Activated CD8-positive, alpha-beta memory T cell treated with anti-CD3 and anti-CD28 coated beads, Interleukin-2, amount 50 U/mL, for 4 hours (primary cell): Measurements from ENCODE around the gene CES1.
"Not testable (repeated sequence)": the region's sequence is repeated elsewhere in the genome, so short reads cannot be mapped to it uniquely, and the experiment has no call there.

Experiments
- DNase-seq: peaks from one replicate; pipeline ENCODE4 v3.0.0-alpha.2; 2020

CES1 gene

DNA sequence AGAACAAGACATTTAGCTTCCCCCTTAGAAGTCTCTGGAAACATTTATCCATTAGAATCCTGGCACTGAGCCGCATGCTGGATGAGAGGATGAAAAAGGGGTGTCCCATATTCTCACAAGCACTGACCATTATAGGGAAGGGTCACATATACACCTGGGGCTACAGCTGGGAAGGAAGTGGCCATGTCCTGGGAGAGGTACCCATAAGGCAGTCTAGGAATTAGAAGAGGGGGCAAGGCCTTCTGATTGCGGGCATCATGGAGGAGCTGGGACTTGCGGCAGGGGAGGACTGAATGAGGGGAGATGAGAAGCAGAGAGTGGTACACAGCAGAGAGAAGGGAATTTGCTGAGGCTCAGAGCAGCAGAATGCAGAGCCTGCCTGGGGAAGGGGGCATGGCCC, 3.7 kb downstream of the CES1 start:
- not testable (repeated sequence) for DNase-seq

DNA sequence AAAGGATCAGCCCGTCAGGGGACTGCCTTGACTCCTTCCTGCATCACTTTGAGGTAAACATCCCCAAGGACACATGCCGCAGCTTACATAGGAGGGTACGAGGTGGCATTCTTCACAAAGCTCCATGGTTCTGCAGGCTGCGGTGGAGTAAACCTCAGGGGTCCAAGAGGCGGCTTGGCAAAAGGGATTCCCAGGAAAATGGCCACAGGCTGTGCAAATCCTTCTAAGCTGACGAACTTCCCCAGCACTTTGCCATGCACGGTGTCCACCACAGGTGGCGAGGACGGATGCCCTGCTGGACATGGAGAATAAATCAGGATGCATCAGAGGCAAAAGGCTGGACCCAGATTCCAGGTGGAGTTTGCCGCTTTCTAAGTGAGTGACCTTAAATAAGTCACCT, 4.2 kb downstream of the CES1 start:
- DNase-seq = no peak

DNA sequence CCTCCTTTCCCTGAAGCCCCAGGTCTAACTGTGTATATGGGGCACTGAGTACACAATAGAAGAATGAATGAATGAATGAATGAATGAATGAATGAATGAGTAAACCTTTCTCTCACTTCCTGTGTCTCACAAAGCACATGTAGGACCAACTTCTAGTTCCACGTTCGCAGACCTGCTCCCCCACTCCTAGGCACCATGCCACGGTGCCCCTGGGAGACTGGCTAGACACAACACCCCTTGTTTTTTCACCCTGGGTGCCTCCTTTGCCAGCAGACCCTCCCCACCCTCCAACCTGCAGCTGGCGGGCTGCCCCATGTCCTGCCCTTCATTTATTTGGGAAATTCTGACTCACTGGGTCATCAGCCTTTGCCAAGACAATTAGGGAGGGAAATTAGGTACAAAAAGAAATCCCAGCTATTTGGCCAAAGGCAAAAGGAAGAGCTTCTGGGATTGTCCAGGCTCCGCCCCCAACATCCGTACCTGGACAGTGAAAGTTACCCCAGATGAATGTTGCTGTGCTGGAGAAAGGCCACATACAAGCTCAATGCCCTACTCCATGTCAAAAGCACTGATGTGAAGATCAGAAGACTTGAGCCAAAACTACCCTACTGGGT, 7.7 kb downstream of the CES1 start:
- DNase-seq = no peak

DNA sequence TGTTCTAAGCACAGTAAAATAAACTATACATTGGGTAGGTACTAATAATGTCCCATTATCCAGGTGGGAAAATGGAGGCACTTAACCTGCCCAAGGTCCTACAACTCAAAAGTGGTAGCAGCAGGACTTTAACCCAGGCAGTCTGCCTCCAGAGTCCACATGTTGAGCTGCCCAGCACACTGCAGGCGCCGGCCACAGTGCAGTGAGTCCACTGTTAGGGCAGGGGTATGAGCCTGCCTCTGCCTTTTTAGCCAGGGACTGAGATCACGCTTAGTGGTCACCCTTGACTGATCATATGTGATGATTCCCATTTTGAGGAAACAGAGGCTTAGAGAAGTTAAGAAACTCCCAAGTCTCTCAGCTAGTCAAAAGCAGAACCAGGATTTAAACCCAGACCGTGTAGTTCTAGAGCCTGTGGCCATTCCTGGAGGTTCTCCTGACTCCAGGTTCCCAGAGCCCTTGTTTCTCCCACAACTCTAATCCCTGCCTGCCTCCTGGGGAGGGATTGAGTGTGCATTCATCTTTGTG, 8.4 kb downstream of the CES1 start:
- no peak for DNase-seq

DNA sequence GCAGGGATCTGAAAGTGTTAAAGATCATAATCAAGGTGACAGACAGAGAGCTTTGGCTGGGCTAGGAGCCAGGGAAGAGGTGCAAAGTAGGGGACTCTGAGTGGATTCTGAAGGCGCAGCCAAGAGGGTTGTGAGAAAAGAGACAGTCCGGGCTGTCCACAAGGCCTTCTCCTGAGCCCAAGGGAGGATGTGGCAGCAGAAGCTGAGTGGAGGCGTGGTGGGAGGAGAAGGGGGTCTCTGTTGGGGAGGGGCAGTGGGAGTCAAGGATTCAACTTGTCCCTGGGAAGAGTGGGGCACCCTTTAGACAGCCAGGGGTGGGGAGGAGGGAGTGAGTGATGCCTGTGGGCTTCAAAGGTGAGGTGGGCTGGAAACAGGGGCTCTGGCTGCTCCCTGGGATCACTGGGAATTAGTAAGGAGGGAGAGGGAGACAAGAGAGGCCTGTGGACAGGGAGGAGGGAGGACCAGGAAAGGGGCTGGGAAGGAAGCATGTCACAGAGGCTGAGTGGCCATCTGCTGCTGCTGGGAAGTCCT, 10.6 kb downstream of the CES1 start:
- no peak for DNase-seq

DNA sequence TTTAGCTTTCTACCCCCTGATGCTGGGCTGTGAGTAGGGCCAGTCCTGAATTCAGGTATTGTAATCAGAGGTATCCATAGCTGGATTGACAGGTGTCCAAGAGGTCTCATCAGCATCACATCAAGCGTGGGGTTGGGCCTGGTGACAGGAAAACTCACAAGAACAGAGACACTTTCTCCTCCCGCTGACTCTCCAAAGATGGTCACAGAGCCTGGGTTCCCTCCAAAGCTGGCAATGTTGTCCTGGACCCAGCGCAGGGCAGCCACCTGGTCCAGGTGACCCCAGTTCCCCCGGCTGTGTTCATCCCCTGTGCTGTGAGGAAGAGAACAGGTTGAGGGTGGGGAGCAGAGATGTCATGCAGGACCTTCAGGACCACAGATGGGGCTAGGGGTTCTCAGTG, 11.7 kb downstream of the CES1 start:
- DNase-seq = no peak

DNA sequence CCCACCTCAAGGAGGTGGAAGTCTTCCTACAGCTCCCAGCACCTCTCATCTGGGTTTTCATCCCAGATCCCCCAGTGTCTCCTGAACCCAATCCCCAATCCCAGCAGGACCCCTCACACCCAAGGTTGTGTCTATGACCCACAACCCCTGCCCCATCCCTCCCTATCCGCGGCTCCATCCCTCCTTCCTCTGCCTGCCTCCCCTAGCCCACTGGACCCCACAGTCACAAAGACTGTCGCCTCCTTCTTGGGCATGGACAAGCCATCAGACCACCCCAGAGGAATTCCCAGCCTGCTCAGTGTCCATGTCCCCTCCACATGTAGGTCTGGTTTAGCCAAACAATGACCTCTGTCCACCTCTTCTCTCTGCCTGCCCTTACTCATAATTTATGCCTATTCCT, 12.3 kb downstream of the CES1 start:
- no peak for DNase-seq

DNA sequence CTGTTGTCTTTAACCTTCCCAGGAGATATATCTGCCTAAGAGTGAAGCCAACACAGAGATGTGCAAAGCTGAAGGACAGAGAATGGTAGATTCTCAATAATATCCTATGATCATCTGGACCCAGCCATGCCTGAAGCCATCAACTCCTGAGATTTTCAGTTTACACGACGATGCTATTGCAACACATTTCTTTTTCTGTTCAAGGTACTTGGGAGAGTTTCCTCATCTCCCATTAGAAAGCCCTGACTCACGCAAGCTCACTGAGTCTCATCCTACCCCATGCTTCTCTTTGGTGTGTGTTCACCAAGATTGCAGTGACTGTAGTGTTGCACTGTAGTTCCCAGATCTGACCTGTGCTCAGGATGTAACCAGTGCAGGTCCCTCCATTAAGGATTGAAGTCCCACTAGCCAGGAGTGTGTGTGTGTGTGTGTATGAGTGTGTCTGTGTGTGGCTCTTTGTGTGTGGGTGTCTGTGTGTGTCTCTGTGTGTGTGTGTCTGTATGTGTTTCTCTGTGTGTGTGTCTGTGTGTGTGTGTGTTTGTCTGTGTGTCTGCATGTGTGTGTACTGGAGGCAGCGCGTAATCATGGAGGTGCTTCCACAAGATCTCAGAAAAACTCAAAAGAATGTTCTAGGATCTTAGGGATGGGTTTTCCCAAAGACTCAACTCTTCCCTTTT, 15.5 kb downstream of the CES1 start:
- no peak for DNase-seq

DNA sequence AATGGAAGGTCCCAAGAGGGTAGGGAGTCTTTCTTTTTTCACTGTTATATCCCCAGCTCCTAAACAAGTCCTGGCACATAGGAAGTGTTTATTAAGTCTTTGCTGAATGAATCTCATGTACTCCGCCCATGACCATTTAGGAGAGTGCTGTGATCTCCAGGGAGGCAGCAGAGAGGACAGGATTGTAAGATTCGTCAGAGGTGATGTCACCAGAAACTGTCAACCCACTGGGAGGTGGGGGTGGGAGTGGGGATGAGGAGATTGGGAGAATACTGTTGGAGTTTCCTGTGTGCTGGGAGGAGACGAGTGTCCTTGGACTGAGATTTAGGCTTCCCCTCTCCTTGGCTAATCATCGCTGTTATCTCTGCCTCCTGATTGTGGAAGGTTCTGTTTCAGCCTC, 16.7 kb downstream of the CES1 start:
- DNase-seq = not testable (repeated sequence)

DNA sequence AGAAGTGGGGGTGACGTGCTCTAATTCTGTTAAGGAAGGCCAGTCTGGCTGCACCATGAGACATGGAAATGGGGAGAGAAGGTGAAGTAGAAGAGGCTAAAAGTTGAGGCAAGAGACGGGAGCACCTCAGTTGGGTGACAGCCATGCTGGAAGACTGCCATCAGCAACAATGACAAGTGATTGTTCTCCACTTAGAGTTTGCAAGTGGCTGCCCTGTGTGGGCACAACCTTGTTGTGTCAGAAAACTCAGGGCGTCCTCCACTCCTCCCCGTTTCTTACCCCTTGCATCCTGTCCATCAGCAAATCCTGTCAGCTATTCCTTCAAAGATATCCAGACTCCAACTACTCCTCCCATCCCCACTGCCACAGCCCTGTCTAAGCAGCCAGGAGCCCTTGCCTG, 17.6 kb downstream of the CES1 start:
- no peak for DNase-seq

DNA sequence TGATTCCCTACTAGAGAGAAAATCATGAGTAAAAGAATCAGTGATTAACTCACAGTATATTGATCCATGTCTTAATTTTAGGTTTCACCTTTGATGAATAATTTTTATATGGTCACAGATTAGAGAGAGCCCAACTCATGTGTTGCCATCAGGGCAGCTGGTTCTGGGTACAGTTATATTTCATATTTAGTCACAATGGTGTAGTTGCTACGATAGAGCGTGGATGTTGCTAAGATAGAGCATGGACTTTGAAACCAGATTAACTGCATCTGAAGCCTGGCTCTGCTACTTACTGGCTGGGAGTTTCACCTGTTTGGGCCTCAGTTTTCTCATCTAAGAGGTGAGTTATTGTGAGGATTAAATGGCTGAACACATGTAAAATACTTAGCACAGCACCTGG, 18.7 kb downstream of the CES1 start:
- DNase-seq = not testable (repeated sequence)

DNA sequence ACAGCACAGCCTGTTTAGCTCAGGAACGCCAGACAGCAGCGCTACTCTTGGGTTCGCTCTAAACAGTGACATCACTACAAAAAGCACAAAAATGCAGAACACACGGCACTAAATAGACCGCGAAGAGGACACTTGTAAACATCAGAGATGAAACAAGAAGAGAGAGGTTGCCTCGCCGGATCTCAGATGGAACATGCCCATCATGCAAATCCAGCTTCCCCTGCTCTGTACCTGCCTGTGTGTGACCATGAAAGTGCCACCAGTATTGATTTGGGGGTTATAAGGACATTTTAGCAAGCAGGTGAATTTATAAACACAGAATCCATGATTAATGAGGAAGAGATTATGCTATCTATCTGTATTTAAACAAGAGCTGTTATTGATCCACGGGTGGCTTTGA, 19.2 kb downstream of the CES1 start:
- DNase-seq = not testable (repeated sequence)

DNA sequence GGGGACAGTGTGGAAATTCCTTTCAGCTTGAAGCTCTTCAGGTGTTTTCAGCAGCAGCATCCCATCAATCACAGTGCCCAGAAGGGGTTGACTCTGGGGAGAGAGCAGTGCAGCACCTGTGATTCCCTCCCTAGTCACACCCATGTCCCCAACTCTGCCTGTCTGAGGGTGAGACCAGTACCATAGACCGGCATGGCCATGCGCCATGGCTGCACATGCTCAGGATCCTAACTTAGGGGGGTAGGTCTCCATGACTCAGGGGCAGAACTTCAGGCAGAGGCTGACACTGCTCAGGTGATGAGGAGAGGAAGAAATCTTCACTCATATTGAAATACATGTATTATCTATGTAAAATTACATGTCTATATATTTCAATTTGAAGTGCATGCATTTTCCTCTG, 19.9 kb downstream of the CES1 start:
- DNase-seq = no peak

DNA sequence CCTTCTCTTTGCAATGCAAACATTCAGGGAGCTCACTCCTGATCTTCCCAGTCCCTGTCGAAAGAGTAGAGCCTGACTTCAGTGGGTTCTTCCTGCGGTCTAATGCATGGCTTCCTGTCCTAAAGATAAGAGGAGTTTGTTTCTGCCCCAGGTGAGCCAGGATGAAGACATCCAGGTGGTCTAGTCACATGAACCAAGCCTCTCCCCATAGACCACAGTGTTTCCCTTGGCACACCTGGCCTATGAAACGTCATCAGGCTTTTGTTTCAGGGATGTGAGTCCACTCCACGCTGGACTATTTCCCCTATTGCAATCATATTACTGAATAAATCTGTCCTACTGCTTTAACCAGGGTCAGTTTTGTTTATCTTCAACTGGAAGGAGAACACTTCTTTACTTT, 21.1 kb downstream of the CES1 start:
- no peak for DNase-seq

DNA sequence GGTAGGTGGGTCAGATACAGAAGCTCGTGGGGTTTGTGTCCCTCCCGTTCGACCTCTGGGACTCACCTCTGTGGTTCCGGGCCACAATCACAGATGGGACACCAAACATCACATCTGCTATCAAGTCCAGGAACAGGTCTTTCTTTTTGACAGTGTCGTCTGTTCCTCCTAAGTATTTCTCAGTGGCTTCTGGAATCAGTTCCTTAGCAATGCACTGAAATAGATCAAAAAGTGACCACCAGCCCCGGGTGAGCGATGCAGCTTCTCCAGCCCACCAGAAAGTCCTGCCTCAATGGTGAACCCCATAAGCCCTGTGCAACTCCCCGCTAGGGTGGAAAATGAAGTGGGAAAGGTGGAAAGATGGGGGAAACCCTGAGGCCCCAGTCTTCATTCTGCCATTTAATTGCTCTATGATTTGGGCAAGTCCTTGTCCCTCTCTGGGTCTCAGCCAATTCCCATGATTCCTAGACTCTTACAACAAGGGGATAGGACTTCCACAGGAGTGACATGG, 22.4 kb downstream of the CES1 start:
- DNase-seq = no peak

DNA sequence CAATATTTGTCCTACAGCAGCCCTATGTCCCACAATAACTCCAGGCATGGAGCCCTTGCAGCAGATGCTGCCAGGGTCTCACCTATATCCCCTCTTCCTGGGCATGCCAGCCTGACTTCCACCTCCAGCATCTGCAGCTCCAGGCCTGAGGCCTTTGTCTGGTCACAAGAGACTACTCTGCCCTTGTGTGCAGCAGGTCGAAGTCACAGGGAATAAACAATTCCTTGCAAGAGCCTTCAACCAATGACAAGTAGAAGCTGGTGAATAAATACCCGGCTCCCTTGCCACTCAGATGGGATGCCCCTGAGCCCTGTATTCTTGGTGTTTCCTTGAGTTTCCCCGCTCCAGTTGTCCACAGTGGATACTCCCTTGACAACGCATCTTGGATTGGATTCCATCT, 23.0 kb downstream of the CES1 start:
- no peak for DNase-seq

DNA sequence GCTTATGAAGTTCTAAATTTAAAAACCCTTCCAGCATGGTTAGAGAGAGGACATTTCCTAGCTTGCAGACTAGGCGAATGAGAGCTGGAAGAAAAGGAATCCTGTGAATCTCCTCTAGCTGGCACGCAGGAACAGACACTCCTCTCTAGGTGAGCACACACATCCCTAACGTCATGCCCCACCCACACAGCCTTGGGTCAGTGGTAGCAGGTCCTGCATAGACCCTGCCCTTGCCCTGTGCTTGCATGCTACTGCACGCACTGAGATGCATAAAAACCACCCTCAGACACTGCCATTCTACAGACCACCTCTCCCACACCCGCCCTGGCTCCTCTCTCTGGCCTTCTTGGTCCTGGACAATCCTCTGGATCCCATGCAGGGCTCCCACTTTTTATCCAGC, 23.5 kb downstream of the CES1 start:
- no peak for DNase-seq

DNA sequence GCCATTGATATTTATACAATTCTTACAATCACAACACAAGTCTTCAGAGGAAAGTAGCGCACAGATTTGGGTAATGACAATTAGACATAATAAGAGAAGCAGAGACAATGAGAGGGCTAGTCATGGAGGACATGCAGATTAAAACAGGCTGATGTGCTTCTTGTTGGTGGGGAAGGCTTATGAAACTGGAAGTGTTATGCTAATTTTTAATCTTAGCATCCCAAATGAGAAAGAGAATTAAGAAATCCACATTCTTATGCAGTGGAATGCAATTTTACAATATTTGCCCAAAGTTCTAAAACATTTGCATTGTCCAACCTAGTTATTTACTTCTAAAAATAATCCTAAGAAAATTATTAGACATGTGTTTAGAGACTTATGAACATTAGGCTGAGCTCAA, 24.6 kb downstream of the CES1 start:
- not testable (repeated sequence) for DNase-seq

DNA sequence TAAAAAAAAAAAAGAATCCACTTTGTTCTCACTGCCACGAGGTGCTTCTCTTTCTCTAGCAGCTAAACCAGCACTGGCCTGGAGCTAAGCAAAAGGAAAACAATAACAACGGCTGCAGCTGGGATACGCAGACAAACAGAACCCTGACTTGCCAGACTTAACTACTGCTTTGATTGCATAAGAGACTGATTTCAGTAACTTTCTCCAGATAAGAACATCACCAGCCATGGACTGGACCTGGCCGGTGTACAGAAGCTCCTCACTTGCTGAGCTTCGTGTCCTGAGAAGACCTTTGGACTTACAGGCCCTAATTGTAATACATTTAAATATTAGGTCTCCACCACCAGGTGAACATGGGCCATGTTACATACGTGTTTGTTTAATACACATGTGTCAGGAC, 27.8 kb downstream of the CES1 start:
- DNase-seq = not testable (repeated sequence)

DNA sequence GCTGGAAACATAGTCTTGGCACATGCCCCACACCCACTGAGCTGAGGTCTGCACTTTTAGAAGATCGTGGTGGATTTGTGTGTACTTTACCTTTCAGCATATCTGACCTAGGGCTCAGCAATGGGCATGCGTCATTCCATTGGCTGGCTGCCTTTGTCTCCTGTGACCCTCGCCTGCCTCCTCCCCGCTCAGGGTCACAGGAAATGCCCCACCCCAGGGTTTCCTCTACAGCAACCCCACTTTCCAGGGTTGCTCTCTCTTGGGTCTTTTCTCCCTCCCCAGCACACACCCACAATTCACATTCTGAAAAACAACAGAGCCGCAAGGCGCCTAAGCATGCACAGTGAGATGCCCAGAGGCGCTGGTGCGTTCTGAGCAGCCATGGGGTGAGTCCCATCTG, 29.2 kb downstream of the CES1 start:
- not testable (repeated sequence) for DNase-seq

DNA sequence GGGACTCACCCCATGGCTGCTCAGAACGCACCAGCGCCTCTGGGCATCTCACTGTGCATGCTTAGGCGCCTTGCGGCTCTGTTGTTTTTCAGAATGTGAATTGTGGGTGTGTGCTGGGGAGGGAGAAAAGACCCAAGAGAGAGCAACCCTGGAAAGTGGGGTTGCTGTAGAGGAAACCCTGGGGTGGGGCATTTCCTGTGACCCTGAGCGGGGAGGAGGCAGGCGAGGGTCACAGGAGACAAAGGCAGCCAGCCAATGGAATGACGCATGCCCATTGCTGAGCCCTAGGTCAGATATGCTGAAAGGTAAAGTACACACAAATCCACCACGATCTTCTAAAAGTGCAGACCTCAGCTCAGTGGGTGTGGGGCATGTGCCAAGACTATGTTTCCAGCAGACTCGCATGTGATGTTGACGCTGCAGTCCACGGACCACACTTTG, 39.9 kb downstream of the CES1 start:
- not testable (repeated sequence) for DNase-seq

DNA sequence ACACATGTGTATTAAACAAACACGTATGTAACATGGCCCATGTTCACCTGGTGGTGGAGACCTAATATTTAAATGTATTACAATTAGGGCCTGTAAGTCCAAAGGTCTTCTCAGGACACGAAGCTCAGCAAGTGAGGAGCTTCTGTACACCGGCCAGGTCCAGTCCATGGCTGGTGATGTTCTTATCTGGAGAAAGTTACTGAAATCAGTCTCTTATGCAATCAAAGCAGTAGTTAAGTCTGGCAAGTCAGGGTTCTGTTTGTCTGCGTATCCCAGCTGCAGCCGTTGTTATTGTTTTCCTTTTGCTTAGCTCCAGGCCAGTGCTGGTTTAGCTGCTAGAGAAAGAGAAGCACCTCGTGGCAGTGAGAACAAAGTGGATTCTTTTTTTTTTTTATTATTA, 41.4 kb downstream of the CES1 start:
- DNase-seq = not testable (repeated sequence)

DNA sequence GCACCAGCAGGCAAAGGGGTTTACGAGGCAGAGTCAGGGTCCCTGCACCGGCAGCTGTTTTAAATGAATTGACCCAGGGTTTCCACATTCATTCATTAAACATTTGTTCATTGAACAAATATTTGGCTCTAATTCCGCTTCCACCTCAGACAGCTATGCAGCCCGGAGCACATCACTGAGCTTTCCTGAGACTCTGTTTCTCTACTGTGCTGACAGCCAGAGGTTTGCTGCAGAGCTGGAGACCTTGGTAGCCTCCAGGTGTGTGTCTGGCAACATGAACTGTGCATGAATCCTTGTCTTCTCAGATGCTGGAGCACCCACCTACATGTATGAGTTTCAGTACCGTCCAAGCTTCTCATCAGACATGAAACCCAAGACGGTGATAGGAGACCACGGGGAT, 42.7 kb downstream of the CES1 start:
- not testable (repeated sequence) for DNase-seq

DNA sequence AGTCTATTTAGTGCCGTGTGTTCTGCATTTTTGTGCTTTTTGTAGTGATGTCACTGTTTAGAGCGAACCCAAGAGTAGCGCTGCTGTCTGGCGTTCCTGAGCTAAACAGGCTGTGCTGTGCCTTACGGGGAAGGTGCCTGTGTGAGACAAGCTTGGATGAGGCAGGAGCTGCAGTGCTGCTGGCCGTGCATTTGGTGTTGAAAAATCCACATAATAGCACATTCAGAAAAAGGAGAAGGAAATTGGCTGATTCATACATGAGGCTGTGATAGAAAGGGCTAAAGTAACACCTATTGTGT, 50.2 kb downstream of the CES1 start:
- DNase-seq = not testable (repeated sequence)
